K562 (cell line): ENCODE data around the gene EFCAB10. TPM values are rescaled to one million over a fixed set of nuclear protein-coding genes. Genes with fewer than 3 reads are reported as not detected.

Experiments
- CTCFL ChIP-seq: IDR thresholded peaks from 2 replicates; pipeline ENCODE4 v1.6.1; 2011; ENCODE audit warnings: borderline replicate concordance, low read depth, mild to moderate bottlenecking, moderate library complexity, low read length; ENCODE audit not compliant: insufficient read depth, poor library complexity, severe bottlenecking
- ELK1 ChIP-seq: sonication (generic); formaldehyde crosslinking; IDR thresholded peaks from 2 replicates; pipeline ENCODE4 v1.8.1; 2022; ENCODE audit warnings: missing genetic modification reagents
- FOS ChIP-seq: IDR thresholded peaks from 3 replicates; pipeline ENCODE4 v1.6.1; 2011; ENCODE audit not compliant: insufficient read length; ENCODE audit errors: extremely low read depth
- MYC ChIP-seq, 2 experiments: fragments of 250-450 bp in 1 of 2; sonication (Bioruptor Pico) in 1 of 2; IDR thresholded peaks; 2 replicates each; pipeline versions ENCODE4 v1.5.1 to v1.6.1; 2012 to 2021; ENCODE audit warnings: low read depth in 2 of 2, borderline replicate concordance in 1 of 2, improper control_type of control experiment in 1 of 2, low read length in 1 of 2, mild to moderate bottlenecking in 1 of 2, moderate library complexity in 1 of 2
- NR0B1 ChIP-seq: fragments of 450-650 bp; IDR thresholded peaks from one replicate; pipeline ENCODE4 v1.6.1; 2018; ENCODE audit warnings: mild to moderate bottlenecking, moderate library complexity; ENCODE audit not compliant: partially characterized antibody
- SRSF1 ChIP-seq: fragments of 200-400 bp; formaldehyde crosslinking; IDR thresholded peaks from 2 replicates; pipeline ENCODE4 v1.6.1; 2017; ENCODE audit warnings: mild to moderate bottlenecking, low read depth, low read length, moderate library complexity
- SUPT5H ChIP-seq: fragments of 450-650 bp; IDR thresholded peaks from 2 replicates; pipeline ENCODE4 v1.6.1; 2016
- XRCC4 ChIP-seq: IDR thresholded peaks from one replicate; pipeline ENCODE4 v1.6.1; 2011; ENCODE audit not compliant: insufficient read depth, insufficient read length; ENCODE audit errors: extremely low read depth
- ZNF174 ChIP-seq: fragments of 250-450 bp; sonication (Bioruptor Pico); IDR thresholded peaks from 2 replicates; pipeline ENCODE4 v1.4.0; 2020; ENCODE audit warnings: mild to moderate bottlenecking
- ZNF395 ChIP-seq: fragments of 200-800 bp; sonication (Bioruptor generic); IDR thresholded peaks from 2 replicates; pipeline ENCODE4 v1.6.1; 2017; ENCODE audit warnings: missing genetic modification characterization, missing compliant biosample characterization
- ZNF561 ChIP-seq: fragments of 450-650 bp; formaldehyde crosslinking; conservative IDR thresholded peaks from 2 replicates; pipeline ENCODE4 v1.4.0; 2020; ENCODE audit warnings: mild to moderate bottlenecking, moderate library complexity
- ZNF609 ChIP-seq: sonication (generic); formaldehyde crosslinking; IDR thresholded peaks from 2 replicates; pipeline ENCODE4 v1.8.1; 2023; ENCODE audit warnings: missing genetic modification reagents, mild to moderate bottlenecking, borderline replicate concordance
- polyA plus RNA-seq, 8 experiments: library from polyadenylated mRNA; depleted of rRNA in 4 of 8; stranded (reverse) in 5 of 8; unstranded in 3 of 8; fragments of >200 nt; fragmentation: Nextera tagmentation in 2 of 8; fragmentation: Illumina TruSeq in 1 of 8; extraction: Ambion mirVana in 2 of 8; extraction: Trizol in 1 of 8; gene quantifications; 2 replicates each; pipeline versions ENCODE4 v1.2.1 to v1.2.3, GENCODE V29; 2011 to 2014; ENCODE audit warnings: inconsistent platforms in 1 of 8, missing spikeins in 1 of 8
- total RNA-seq, 7 experiments: library from RNA; depleted of rRNA in 6 of 7; stranded (reverse); fragments of >200 nt in 6 of 7; fragmentation: Illumina TruSeq in 2 of 7; extraction: Trizol in 2 of 7; gene quantifications; 2 replicates each; pipeline versions ENCODE4 v1.2.1 to v1.2.3, GENCODE V29; 2011 to 2021; ENCODE audit warnings: low replicate concordance in 1 of 7

EFCAB10 gene
- total and polyA plus RNA-seq, 9 of the 15 experiments (the other 6 are each of a cell fraction or from before 2014, with no cell fraction given), result 5.0 to 21.4 (median 16.8) TPM

DNA sequence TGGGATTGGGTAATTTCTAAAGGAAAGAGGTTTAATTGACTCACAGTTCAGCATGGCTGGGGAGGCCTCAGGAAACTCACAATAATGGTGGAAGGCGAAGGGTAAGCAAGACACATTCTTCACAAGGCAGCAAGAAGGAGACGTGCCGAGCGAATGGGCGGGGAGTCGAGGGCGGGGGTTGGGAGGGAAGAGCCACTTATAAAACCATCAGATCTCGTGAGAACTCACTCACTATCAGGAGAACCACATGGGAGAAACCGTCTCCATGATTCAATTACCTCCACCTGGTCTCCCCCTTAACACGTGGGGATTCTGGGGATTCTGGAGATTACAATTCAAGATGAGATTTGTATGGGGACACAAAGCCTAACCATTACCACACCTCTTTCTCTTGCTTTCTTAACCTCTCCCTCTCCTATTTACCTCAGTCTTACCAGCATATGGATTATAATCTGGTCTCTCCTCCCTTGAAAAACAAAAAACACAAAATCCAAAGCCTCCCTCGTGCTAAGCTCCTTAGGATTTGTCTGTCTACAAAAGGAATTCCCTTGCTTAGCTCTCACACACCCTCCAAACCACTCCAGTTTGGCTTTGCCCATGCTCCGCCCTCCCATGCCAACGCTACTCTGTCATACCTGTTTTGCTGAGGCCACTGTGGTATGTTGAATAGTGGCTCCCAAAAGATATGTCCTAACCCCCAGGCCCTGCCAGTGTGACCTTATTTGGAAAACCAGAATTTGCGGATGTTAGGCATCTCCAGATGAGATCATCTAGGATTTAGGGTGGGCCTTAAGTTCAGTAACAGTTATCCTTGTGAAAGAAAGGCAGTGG is 19.6 kb upstream of the EFCAB10 start (continued):
- TF ChIP-seq NR0B1 (no peak), FOS (no peak), XRCC4 (no peak), ZNF395 (CRISPR knock-in tag) (peak; percentile 76; the same call in 1 of the 2 replicates), ZNF609 (CRISPR knock-in tag) (no peak), SUPT5H (0 out of 2 replicates have a peak, but pooled peaks have one; percentile 51), CTCFL (no peak), ELK1 (CRISPR knock-in tag) (no peak), ZNF174 (CRISPR knock-in tag) (no peak), MYC (IDR thresholded peaks at IDR 0.05; ENCODE audit: low read depth, low read length) (peak; percentile 77; the same call in 1 of the 2 replicates), MYC (CRISPR knock-in tag; IDR thresholded peaks at IDR 0.05; ENCODE audit: borderline replicate concordance, low read depth) (no peak), SRSF1 (no peak), ZNF561 (no peak)
